GM12878 (cell line): Measurements from ENCODE around the gene FERMT3. TPM values are rescaled to one million over a fixed set of nuclear protein-coding genes. Genes with fewer than 3 reads are reported as not detected.

Experiments used
- CHD1 ChIP-seq: IDR thresholded peaks from 2 replicates; pipeline ENCODE4 v1.6.1; 2012; ENCODE audit warnings: low read depth, low read length, improper control_type of control experiment
- MEF2B ChIP-seq: fragments of 450-650 bp; IDR thresholded peaks from 2 replicates; pipeline ENCODE4 v1.6.1; 2018; ENCODE audit warnings: mild to moderate bottlenecking, moderate library complexity; ENCODE audit not compliant: partially characterized antibody, poor library complexity, severe bottlenecking
- MTA2 ChIP-seq: fragments of 450-650 bp; IDR thresholded peaks from 2 replicates; pipeline ENCODE4 v1.6.1; 2016; ENCODE audit warnings: low read depth, mild to moderate bottlenecking, moderate library complexity
- NBN ChIP-seq: fragments of 450-650 bp; IDR thresholded peaks from 2 replicates; pipeline ENCODE4 v1.6.1; 2016
- NFIC ChIP-seq: IDR thresholded peaks from 2 replicates; pipeline ENCODE4 v1.6.1; 2012; ENCODE audit warnings: low read depth, mild to moderate bottlenecking, inconsistent platforms, low read length, moderate library complexity
- NFXL1 ChIP-seq: fragments of 450-650 bp; IDR thresholded peaks from 2 replicates; pipeline ENCODE4 v1.6.1; 2017; ENCODE audit warnings: antibody characterized with exemption, mild to moderate bottlenecking, borderline replicate concordance
- NFYB ChIP-seq: IDR thresholded peaks from 2 replicates; pipeline ENCODE4 v1.6.1; 2011; ENCODE audit warnings: low read depth, mild to moderate bottlenecking, low read length, improper control_type of control experiment, moderate library complexity; ENCODE audit not compliant: insufficient read depth
- RELA ChIP-seq: fragments of 450-650 bp; IDR thresholded peaks from 2 replicates; pipeline ENCODE4 v1.8.0; 2014; ENCODE audit warnings: borderline replicate concordance; ENCODE audit not compliant: partially characterized antibody
- SREBF1 ChIP-seq: IDR thresholded peaks from 2 replicates; pipeline ENCODE4 v1.6.1; 2012; ENCODE audit warnings: mild to moderate bottlenecking, low read length
- TARDBP ChIP-seq: IDR thresholded peaks from 2 replicates; pipeline ENCODE4 v1.6.1; 2016; ENCODE audit warnings: borderline replicate concordance
- polyA plus RNA-seq, 11 experiments: library from polyadenylated mRNA; depleted of rRNA in 4 of 11; unstranded in 6 of 11; stranded (reverse) in 5 of 11; fragments of >200 nt; fragmentation: Nextera tagmentation in 4 of 11; fragmentation: Illumina TruSeq in 1 of 11; extraction: Ambion mirVana in 4 of 11; extraction: Trizol in 1 of 11; gene quantifications; 1 replicate in 1 of 11; 2 replicates in 10 of 11; pipeline versions ENCODE4 v1.2.1 to v1.2.3, GENCODE V29; 2011 to 2016; ENCODE audit warnings: inconsistent platforms in 2 of 11, missing spikeins in 2 of 11, low read depth in 1 of 11
- total RNA-seq, 4 experiments: library from RNA; depleted of rRNA in 3 of 4; stranded (reverse); fragments of >200 nt in 3 of 4; fragmentation: Illumina TruSeq in 1 of 4; extraction: Trizol in 1 of 4; gene quantifications; 2 replicates each; pipeline versions ENCODE4 v1.2.1 to v1.2.3, GENCODE V29; 2013 to 2021
- TF ChIP-seq, protein P1 (sequence below): fragments of 450-650 bp; IDR thresholded peaks from 2 replicates; pipeline ENCODE4 v1.6.1; 2014; ENCODE audit warnings: mild to moderate bottlenecking
- TF ChIP-seq, protein P2 (sequence below): fragments of 450-650 bp; IDR thresholded peaks from 2 replicates; pipeline ENCODE4 v1.6.1; 2017; ENCODE audit warnings: borderline replicate concordance
- TF ChIP-seq, protein P3 (sequence below): fragments of 450-650 bp; formaldehyde crosslinking; IDR thresholded peaks from 2 replicates; pipeline ENCODE4 v1.4.0; 2020; ENCODE audit warnings: mild to moderate bottlenecking, moderate library complexity

Gene FERMT3
- total and polyA plus RNA-seq, 10 of the 15 experiments (the other 5 are each of a cell fraction or from before 2014, with no cell fraction given), result 2.0 to 211 (median 114) TPM

DNA sequence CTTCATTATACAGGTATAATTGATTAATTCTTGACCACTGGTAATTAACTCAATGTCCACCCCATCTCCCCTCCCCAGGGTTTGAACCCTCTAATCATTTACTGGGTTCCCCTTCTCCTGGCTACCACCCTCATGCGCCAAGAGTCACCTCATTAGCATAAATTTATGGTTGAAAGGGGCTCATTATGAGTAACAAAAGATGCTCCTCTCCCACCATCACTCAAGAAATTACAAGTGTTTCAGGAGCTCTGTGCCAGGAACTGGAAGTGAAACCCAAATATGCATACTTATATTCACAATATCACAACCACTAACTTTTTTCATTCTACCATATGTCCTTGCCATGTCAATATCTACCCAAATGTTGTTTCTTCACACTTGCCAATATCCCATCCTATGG, 28.3 kb upstream of the FERMT3 start (continued):
- peak; percentile 43; the same call in 1 of the 2 replicates for TF ChIP-seq NFIC
- no peak for TF ChIP-seq MEF2B
- TF ChIP-seq, protein P1, sequence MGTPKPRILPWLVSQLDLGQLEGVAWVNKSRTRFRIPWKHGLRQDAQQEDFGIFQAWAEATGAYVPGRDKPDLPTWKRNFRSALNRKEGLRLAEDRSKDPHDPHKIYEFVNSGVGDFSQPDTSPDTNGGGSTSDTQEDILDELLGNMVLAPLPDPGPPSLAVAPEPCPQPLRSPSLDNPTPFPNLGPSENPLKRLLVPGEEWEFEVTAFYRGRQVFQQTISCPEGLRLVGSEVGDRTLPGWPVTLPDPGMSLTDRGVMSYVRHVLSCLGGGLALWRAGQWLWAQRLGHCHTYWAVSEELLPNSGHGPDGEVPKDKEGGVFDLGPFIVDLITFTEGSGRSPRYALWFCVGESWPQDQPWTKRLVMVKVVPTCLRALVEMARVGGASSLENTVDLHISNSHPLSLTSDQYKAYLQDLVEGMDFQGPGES, result no peak
- TF ChIP-seq, protein P2, sequence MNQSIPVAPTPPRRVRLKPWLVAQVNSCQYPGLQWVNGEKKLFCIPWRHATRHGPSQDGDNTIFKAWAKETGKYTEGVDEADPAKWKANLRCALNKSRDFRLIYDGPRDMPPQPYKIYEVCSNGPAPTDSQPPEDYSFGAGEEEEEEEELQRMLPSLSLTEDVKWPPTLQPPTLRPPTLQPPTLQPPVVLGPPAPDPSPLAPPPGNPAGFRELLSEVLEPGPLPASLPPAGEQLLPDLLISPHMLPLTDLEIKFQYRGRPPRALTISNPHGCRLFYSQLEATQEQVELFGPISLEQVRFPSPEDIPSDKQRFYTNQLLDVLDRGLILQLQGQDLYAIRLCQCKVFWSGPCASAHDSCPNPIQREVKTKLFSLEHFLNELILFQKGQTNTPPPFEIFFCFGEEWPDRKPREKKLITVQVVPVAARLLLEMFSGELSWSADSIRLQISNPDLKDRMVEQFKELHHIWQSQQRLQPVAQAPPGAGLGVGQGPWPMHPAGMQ, result no peak
- TF ChIP-seq NBN, result no peak
- no peak for TF ChIP-seq NFYB
- no peak for TF ChIP-seq SREBF1
- TF ChIP-seq, protein P3, sequence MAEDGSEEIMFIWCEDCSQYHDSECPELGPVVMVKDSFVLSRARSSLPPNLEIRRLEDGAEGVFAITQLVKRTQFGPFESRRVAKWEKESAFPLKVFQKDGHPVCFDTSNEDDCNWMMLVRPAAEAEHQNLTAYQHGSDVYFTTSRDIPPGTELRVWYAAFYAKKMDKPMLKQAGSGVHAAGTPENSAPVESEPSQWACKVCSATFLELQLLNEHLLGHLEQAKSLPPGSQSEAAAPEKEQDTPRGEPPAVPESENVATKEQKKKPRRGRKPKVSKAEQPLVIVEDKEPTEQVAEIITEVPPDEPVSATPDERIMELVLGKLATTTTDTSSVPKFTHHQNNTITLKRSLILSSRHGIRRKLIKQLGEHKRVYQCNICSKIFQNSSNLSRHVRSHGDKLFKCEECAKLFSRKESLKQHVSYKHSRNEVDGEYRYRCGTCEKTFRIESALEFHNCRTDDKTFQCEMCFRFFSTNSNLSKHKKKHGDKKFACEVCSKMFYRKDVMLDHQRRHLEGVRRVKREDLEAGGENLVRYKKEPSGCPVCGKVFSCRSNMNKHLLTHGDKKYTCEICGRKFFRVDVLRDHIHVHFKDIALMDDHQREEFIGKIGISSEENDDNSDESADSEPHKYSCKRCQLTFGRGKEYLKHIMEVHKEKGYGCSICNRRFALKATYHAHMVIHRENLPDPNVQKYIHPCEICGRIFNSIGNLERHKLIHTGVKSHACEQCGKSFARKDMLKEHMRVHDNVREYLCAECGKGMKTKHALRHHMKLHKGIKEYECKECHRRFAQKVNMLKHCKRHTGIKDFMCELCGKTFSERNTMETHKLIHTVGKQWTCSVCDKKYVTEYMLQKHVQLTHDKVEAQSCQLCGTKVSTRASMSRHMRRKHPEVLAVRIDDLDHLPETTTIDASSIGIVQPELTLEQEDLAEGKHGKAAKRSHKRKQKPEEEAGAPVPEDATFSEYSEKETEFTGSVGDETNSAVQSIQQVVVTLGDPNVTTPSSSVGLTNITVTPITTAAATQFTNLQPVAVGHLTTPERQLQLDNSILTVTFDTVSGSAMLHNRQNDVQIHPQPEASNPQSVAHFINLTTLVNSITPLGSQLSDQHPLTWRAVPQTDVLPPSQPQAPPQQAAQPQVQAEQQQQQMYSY (CRISPR knock-in tag), result no peak
- TF ChIP-seq NFXL1, result no peak
- no peak for TF ChIP-seq TARDBP
- TF ChIP-seq CHD1, result no peak
- TF ChIP-seq MTA2, result peak; percentile 28; the same call in 1 of the 2 replicates
- TF ChIP-seq RELA, result no peak
